Raji (cell line): ENCODE results near the gene OR56B1.

Experiments used
- POLR2A ChIP-seq: IDR thresholded peaks from 2 replicates; pipeline ENCODE4 v1.6.1; 2011; ENCODE audit warnings: low read depth, low read length, control low read depth; ENCODE audit not compliant: insufficient read depth

The OR56B1 gene

GRCh38 chr11:5736396-5736795 is at the start of gene OR56B1:
TSS of gene OR56B1 (plus strand) at chr11:5736448. CDS start at chr11:5736517, 69 bp downstream.
- no peak for TF ChIP-seq POLR2A

- no peak for TF ChIP-seq POLR2A
Measured at GRCh38 chr11:5688482-5688881, 47.8 kb upstream of the OR56B1 start.

- 0 out of 2 replicates have a peak, but pooled peaks have one; percentile 28 for TF ChIP-seq POLR2A
Measured at GRCh38 chr11:5689551-5689983, 46.7 kb upstream of the OR56B1 start, which contains the start of gene TRIM22. TSS of gene TRIM22 (plus strand) at chr11:5689790. CDS start at chr11:5696233, 6,443 bp downstream.

- TF ChIP-seq POLR2A, result no peak
Measured at GRCh38 chr11:5690216-5690615, 46.0 kb upstream of the OR56B1 start.

GRCh38 chr11:5690736-5691135 is 45.5 kb upstream of the OR56B1 start:
- no peak for TF ChIP-seq POLR2A

GRCh38 chr11:5691964-5692361 is 44.3 kb upstream of the OR56B1 start:
- TF ChIP-seq POLR2A, result no peak

GRCh38 chr11:5694642-5695041 is 41.6 kb upstream of the OR56B1 start:
- no peak for TF ChIP-seq POLR2A

GRCh38 chr11:5695580-5695979 is 40.7 kb upstream of the OR56B1 start:
- TF ChIP-seq POLR2A, result no peak

GRCh38 chr11:5696210-5696609 is 40.0 kb upstream of the OR56B1 start:
- TF ChIP-seq POLR2A, result no peak

- TF ChIP-seq POLR2A, result no peak
Measured at GRCh38 chr11:5698281-5698680, 38.0 kb upstream of the OR56B1 start.

- TF ChIP-seq POLR2A, result no peak
Measured at GRCh38 chr11:5700421-5701054, 35.7 kb upstream of the OR56B1 start.

- TF ChIP-seq POLR2A, result no peak
Measured at GRCh38 chr11:5701055-5701577, 35.1 kb upstream of the OR56B1 start.

- no peak for TF ChIP-seq POLR2A
Measured at GRCh38 chr11:5703741-5704536, 32.3 kb upstream of the OR56B1 start.

GRCh38 chr11:5705688-5706087 is 30.6 kb upstream of the OR56B1 start:
- TF ChIP-seq POLR2A, result no peak

GRCh38 chr11:5712507-5712906 is 23.7 kb upstream of the OR56B1 start:
- TF ChIP-seq POLR2A, result no peak

GRCh38 chr11:5713695-5714094 is 22.6 kb upstream of the OR56B1 start:
- TF ChIP-seq POLR2A, result no peak

GRCh38 chr11:5719703-5720495 is 16.3 kb upstream of the OR56B1 start:
- no peak for TF ChIP-seq POLR2A
